GM12872 (cell line): ENCODE data around the gene MSLN.

Experiments
- TF ChIP-seq, protein P1 (sequence below): IDR thresholded peaks from 3 replicates; pipeline ENCODE4 v1.5.1; 2011; ENCODE audit warnings: low read depth, mild to moderate bottlenecking, low read length, moderate library complexity; ENCODE audit not compliant: insufficient read depth

The MSLN gene

DNA sequence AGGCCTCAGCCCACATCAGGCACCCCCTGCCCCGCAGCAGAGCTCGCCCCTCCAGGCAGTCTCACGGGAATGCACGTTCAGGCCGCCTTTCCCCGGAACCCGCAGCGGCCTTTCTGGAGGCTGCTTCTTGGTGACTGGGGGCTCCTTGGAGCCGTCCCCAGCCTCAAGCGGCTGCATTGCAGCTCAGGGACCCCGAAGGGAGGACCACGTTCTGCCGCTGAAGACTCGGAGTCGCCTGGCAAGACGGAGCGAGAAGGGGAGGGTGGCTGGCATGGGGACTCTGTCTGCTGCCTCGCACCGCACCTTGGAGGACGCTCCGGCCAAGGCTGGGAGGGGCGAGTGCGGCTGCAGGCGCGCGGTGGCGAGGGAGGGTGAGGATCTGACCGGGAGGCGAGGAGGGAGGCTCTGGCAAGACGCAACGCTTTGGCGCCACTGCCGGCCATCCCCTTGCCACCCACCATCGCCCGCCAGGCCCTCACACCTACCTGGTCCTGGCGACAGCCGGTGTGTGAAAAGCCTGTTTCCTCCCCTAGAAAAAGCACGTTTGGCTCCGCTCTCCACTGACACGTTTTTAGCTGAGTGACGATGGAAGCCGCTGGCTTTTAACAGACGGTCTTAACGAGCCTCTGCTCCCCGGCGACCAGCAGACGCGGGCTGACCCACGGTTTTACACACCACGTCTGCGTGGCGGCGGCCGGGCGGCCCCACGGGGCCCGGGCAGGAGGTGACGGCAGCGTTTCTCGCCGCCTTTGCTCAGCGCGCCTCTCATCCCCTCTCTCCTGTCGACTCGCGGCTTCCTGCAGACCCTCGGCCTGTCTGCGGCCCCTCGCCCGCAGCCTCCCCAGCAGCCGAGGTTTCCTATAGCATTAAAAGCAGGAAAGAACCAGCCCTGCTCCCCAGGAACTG is 56.7 kb downstream of the MSLN start:
- TF ChIP-seq, protein P1, sequence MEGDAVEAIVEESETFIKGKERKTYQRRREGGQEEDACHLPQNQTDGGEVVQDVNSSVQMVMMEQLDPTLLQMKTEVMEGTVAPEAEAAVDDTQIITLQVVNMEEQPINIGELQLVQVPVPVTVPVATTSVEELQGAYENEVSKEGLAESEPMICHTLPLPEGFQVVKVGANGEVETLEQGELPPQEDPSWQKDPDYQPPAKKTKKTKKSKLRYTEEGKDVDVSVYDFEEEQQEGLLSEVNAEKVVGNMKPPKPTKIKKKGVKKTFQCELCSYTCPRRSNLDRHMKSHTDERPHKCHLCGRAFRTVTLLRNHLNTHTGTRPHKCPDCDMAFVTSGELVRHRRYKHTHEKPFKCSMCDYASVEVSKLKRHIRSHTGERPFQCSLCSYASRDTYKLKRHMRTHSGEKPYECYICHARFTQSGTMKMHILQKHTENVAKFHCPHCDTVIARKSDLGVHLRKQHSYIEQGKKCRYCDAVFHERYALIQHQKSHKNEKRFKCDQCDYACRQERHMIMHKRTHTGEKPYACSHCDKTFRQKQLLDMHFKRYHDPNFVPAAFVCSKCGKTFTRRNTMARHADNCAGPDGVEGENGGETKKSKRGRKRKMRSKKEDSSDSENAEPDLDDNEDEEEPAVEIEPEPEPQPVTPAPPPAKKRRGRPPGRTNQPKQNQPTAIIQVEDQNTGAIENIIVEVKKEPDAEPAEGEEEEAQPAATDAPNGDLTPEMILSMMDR: no peak

DNA sequence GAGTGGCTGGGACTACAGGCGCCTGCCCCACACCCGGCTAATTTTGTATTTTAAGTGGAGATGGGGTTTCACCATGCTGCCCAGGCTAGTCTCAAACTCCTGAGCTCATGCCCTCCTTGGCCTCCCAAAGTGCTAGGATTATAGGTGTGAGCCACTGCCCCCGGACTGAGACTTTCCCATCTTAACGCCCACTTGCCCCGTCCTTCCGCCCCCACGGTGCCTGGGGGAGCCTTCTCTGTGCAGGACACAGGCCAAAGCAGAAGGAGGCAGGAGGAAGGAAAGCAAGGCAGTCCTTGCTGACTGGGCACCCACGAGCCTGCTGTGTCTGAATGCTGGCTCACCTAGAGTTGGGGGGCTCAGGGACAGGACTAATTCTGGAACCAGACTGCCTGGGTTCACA is 57.6 kb downstream of the MSLN start:
- TF ChIP-seq, protein P1: no peak
